Colonic mucosa (tissue), 4 donors: ENCODE results near the gene ADAP1. TPM values are rescaled to one million over a fixed set of nuclear protein-coding genes. Genes with fewer than 3 reads are reported as not detected.

Experiments used
- DNase-seq: peaks from one replicate; pipeline ENCODE4 v3.0.0-alpha.2; 2020
- H3K27ac ChIP-seq: fragments of 200-600 bp; one replicate; pipeline ENCODE4 v1.8.0; 2021
- H3K27me3 ChIP-seq: fragments of 200-600 bp; one replicate; pipeline ENCODE4 v1.8.0; 2021
- H3K36me3 ChIP-seq: fragments of 200-600 bp; one replicate; pipeline ENCODE4 v1.8.0; 2021
- H3K4me1 ChIP-seq: fragments of 200-600 bp; one replicate; pipeline ENCODE4 v1.8.0; 2021; ENCODE audit warnings: mild to moderate bottlenecking
- H3K4me3 ChIP-seq: fragments of 200-600 bp; one replicate; pipeline ENCODE4 v1.8.0; 2021
- H3K9ac ChIP-seq, 2 donors: one replicate each; pipeline ENCODE4 v1.7.0; 2013; ENCODE audit warnings: control low read depth in 2 of 2, low read depth in 2 of 2, low read length in 2 of 2
- H3K9me3 ChIP-seq: fragments of 200-600 bp; one replicate; pipeline ENCODE4 v1.8.0; 2021
- CTCF ChIP-seq: fragments of 200-600 bp; IDR thresholded peaks from one replicate; pipeline ENCODE4 v1.8.0; 2022; ENCODE audit warnings: antibody characterized with exemption, mild to moderate bottlenecking
- intact Hi-C: fragments of 100-400 bp; cut with DNase I; formaldehyde crosslinking; loops from one replicate; pipeline ENCODE4 v1.14.1; 2022
- total RNA-seq, 2 donors: library from RNA; stranded (reverse); fragmentation: NEBNext Ultra II Directional in 1 of 2; extraction: Animal tissue kit (Norgen Biotek cat#: 25700) in 1 of 2; gene quantifications; one replicate each; pipeline ENCODE4 v1.2.1, GENCODE V29; 2021
- donor health status: healthy.
- donor health status: DM: no; HTN: no; CAD: no.
- donor health status: DM: no; HTN: no; CAD: no.

Gene ADAP1
- total RNA-seq, 2 donors from 2014 or later: 107 to 201 TPM

- peaks cover 16% of the 10 kb centered on the region for H3K36me3 ChIP-seq
- H3K27ac ChIP-seq: no peak overlapping the region
- H3K4me1 ChIP-seq: no peaks in the 10 kb centered on the region
- H3K27me3 ChIP-seq: no peaks in the 10 kb centered on the region
- H3K9ac ChIP-seq: no peak overlapping the region
- H3K4me3 ChIP-seq: no peak overlapping the region
- no peak for DNase-seq
- H3K9me3 ChIP-seq: no peaks in the 10 kb centered on the region
- intact Hi-C loops: no loop called here
- TF ChIP-seq CTCF: no peak
These were observed 105.3 kb downstream of the ADAP1 start for GRCh38 chr7:849145-849544.

Other genes with a start within 250 kb of the ADAP1 start
- 10 to 100 TPM; 31.0 to 54.9 TPM for gene DNAAF5, start 228.0 kb downstream of the ADAP1 start, total RNA-seq
- gene PRKAR1B, start 227.4 kb downstream of the ADAP1 start, total RNA-seq: 10 to 100 TPM; 19.2 to 32.8 TPM
- 100 to 1,000 TPM; 122 to 158 TPM for gene SUN1, start 122.2 kb downstream of the ADAP1 start, total RNA-seq
- gene GET4, start 78.1 kb downstream of the ADAP1 start, total RNA-seq: 10 to 100 TPM; 33.0 to 35.9 TPM
- gene COX19, start 20.9 kb upstream of the ADAP1 start, total RNA-seq: 10 to 100 TPM; 11.6 to 16.5 TPM
- 1 to 10 TPM; 2.7 to 4.5 TPM for gene CYP2W1, start 28.5 kb upstream of the ADAP1 start, total RNA-seq
- 1 to 10 TPM; 2.9 to 9.0 TPM for gene GPR146, start 89.9 kb upstream of the ADAP1 start, total RNA-seq
- gene GPER1, start 133.4 kb upstream of the ADAP1 start, total RNA-seq: 1 to 10 TPM; 5.7 to 8.2 TPM
- 10 to 100 TPM; 26.2 to 38.7 TPM for gene ZFAND2A, start 205.5 kb upstream of the ADAP1 start, total RNA-seq